SK-N-SH treated with all-trans-retinoic acid at 6 μM for 48 hours (cell line): Measurements from ENCODE around the gene ABCC11.

Source experiments
- ARNTL ChIP-seq: fragments of 450-650 bp; formaldehyde crosslinking; IDR thresholded peaks from 2 replicates; pipeline ENCODE4 v1.5.0; 2020; ENCODE audit warnings: low read depth, mild to moderate bottlenecking, moderate library complexity, borderline replicate concordance
- CREB5 ChIP-seq: fragments of 250-450 bp; sonication (Bioruptor Pico); IDR thresholded peaks from 2 replicates; pipeline ENCODE4 v1.5.1; 2020; ENCODE audit warnings: low read depth, mild to moderate bottlenecking, moderate library complexity
- ISL1 ChIP-seq: fragments of 250-450 bp; sonication (Bioruptor Pico); IDR thresholded peaks from 2 replicates; pipeline ENCODE4 v2.1.2; 2022; ENCODE audit warnings: mild to moderate bottlenecking, moderate library complexity
- RARB ChIP-seq: fragments of 250-450 bp; sonication (Bioruptor Pico); IDR thresholded peaks from 2 replicates; pipeline ENCODE4 v1.8.0; 2021; ENCODE audit warnings: mild to moderate bottlenecking, moderate library complexity
- ZFP30 ChIP-seq: fragments of 450-650 bp; formaldehyde crosslinking; IDR thresholded peaks from 2 replicates; pipeline ENCODE4 v1.5.0; 2022; ENCODE audit warnings: mild to moderate bottlenecking, moderate library complexity

- no peak for TF ChIP-seq RARB
- no peak for TF ChIP-seq ARNTL
- no peak for TF ChIP-seq ZFP30 (CRISPR knock-in tag)
- no peak for TF ChIP-seq ISL1 (CRISPR knock-in tag)
- no peak for TF ChIP-seq CREB5 (CRISPR knock-in tag)
Observed at GRCh38 chr16:48161906-48162305, 85.4 kb downstream of the ABCC11 start.
